ENCODE data around the gene TMEM30A.
A peak's percentile ranks its signal among the peaks of the same experiment; 100 is the strongest.

The TMEM30A gene

GRCh38 chr6:75268121-75268987 is 16.2 kb downstream of the TMEM30A start:
- no peaks in the 10 kb centered on the region for H3K27me3 ChIP-seq (ENCODE audit: insufficient read depth, low read length)
- no peak overlapping the region for H3K4me3 ChIP-seq (ENCODE audit: low read length)
- peaks cover 6% of the 10 kb centered on the region for H3K9me3 ChIP-seq (ENCODE audit: low read length)
- H2AFZ ChIP-seq (ENCODE audit: low read depth, low read length) = no peak overlapping the region
- H3K4me1 ChIP-seq (ENCODE audit: insufficient read depth, low read length) = peaks cover 10% of the 10 kb centered on the region
- H3K36me3 ChIP-seq (ENCODE audit: insufficient read depth, low read length) = peaks cover 22% of the 10 kb centered on the region

- no peak overlapping the region for H3K4me3 ChIP-seq (ENCODE audit: low read length)
- peaks cover 10% of the 10 kb centered on the region for H3K4me1 ChIP-seq (ENCODE audit: insufficient read depth, low read length)
- no peak overlapping the region for H2AFZ ChIP-seq (ENCODE audit: low read depth, low read length)
- H3K27me3 ChIP-seq (ENCODE audit: insufficient read depth, low read length) = no peaks in the 10 kb centered on the region
- peaks cover 26% of the 10 kb centered on the region for H3K36me3 ChIP-seq (ENCODE audit: insufficient read depth, low read length)
- peaks cover 2% of the 10 kb centered on the region for H3K9me3 ChIP-seq (ENCODE audit: low read length)
Observed at GRCh38 chr6:75267461-75267860, 17.1 kb downstream of the TMEM30A start.

- Histone ChIP-seq H3K4me3 (ENCODE audit: low read length) (no peak overlapping the region), H3K36me3 (ENCODE audit: insufficient read depth, low read length) (peaks cover 25% of the 10 kb centered on the region), H2AFZ (ENCODE audit: low read depth, low read length) (no peak overlapping the region), H3K27me3 (ENCODE audit: insufficient read depth, low read length) (no peaks in the 10 kb centered on the region), H3K9me3 (ENCODE audit: low read length) (peaks cover 1% of the 10 kb centered on the region), H3K4me1 (ENCODE audit: insufficient read depth, low read length) (peaks cover 10% of the 10 kb centered on the region)
Observed at GRCh38 chr6:75266716-75267291, 17.8 kb downstream of the TMEM30A start.

GRCh38 chr6:75263401-75263750 is 21.2 kb downstream of the TMEM30A start:
- no peaks in the 10 kb centered on the region for H3K27me3 ChIP-seq (ENCODE audit: insufficient read depth, low read length)
- peaks cover 7% of the 10 kb centered on the region for H3K4me1 ChIP-seq (ENCODE audit: insufficient read depth, low read length)
- H3K36me3 ChIP-seq (ENCODE audit: insufficient read depth, low read length) = peaks cover 42% of the 10 kb centered on the region
- no peaks in the 10 kb centered on the region for H3K9me3 ChIP-seq (ENCODE audit: low read length)
- H2AFZ ChIP-seq (ENCODE audit: low read depth, low read length) = no peak overlapping the region
- no peak overlapping the region for H3K4me3 ChIP-seq (ENCODE audit: low read length)

GRCh38 chr6:75262716-75263400 is 21.7 kb downstream of the TMEM30A start:
- Histone ChIP-seq H3K4me1 (ENCODE audit: insufficient read depth, low read length) (peaks cover 3% of the 10 kb centered on the region), H3K9me3 (ENCODE audit: low read length) (no peaks in the 10 kb centered on the region), H3K27me3 (ENCODE audit: insufficient read depth, low read length) (no peaks in the 10 kb centered on the region), H3K36me3 (ENCODE audit: insufficient read depth, low read length) (peaks cover 44% of the 10 kb centered on the region), H2AFZ (ENCODE audit: low read depth, low read length) (no peak overlapping the region), H3K4me3 (ENCODE audit: low read length) (no peak overlapping the region)

GRCh38 chr6:75261299-75261698 is 23.3 kb downstream of the TMEM30A start:
- H3K9me3 ChIP-seq (ENCODE audit: low read length) = no peaks in the 10 kb centered on the region
- peaks cover 54% of the 10 kb centered on the region for H3K36me3 ChIP-seq (ENCODE audit: insufficient read depth, low read length)
- H3K27me3 ChIP-seq (ENCODE audit: insufficient read depth, low read length) = no peaks in the 10 kb centered on the region
- H3K4me1 ChIP-seq (ENCODE audit: insufficient read depth, low read length) = peaks cover 3% of the 10 kb centered on the region
- no peak overlapping the region for H3K4me3 ChIP-seq (ENCODE audit: low read length)
- no peak overlapping the region for H2AFZ ChIP-seq (ENCODE audit: low read depth, low read length)

- H3K27me3 ChIP-seq (ENCODE audit: insufficient read depth, low read length) = no peaks in the 10 kb centered on the region
- H3K4me1 ChIP-seq (ENCODE audit: insufficient read depth, low read length) = peaks cover 3% of the 10 kb centered on the region
- peaks cover 56% of the 10 kb centered on the region for H3K36me3 ChIP-seq (ENCODE audit: insufficient read depth, low read length)
- no peak overlapping the region for H3K4me3 ChIP-seq (ENCODE audit: low read length)
- no peak overlapping the region for H2AFZ ChIP-seq (ENCODE audit: low read depth, low read length)
- H3K9me3 ChIP-seq (ENCODE audit: low read length) = no peaks in the 10 kb centered on the region
Observed at GRCh38 chr6:75257343-75258087, 27.1 kb downstream of the TMEM30A start.

- no peak overlapping the region for H2AFZ ChIP-seq (ENCODE audit: low read depth, low read length)
- H3K4me3 ChIP-seq (ENCODE audit: low read length) = no peak overlapping the region
- H3K36me3 ChIP-seq (ENCODE audit: insufficient read depth, low read length) = peaks cover 13% of the 10 kb centered on the region
- H3K4me1 ChIP-seq (ENCODE audit: insufficient read depth, low read length) = no peaks in the 10 kb centered on the region
- no peaks in the 10 kb centered on the region for H3K9me3 ChIP-seq (ENCODE audit: low read length)
- H3K27me3 ChIP-seq (ENCODE audit: insufficient read depth, low read length) = no peaks in the 10 kb centered on the region
Observed at GRCh38 chr6:75250552-75250951, 34.0 kb downstream of the TMEM30A start.

- no peak overlapping the region for H2AFZ ChIP-seq (ENCODE audit: low read depth, low read length)
- no peaks in the 10 kb centered on the region for H3K4me1 ChIP-seq (ENCODE audit: insufficient read depth, low read length)
- no peak overlapping the region for H3K4me3 ChIP-seq (ENCODE audit: low read length)
- H3K27me3 ChIP-seq (ENCODE audit: insufficient read depth, low read length) = no peaks in the 10 kb centered on the region
- peaks cover 8% of the 10 kb centered on the region for H3K36me3 ChIP-seq (ENCODE audit: insufficient read depth, low read length)
- H3K9me3 ChIP-seq (ENCODE audit: low read length) = no peaks in the 10 kb centered on the region
Observed at GRCh38 chr6:75249837-75250236, 34.8 kb downstream of the TMEM30A start.

GRCh38 chr6:75246386-75246785 is 38.2 kb downstream of the TMEM30A start:
- Histone ChIP-seq H3K9me3 (ENCODE audit: low read length) (no peaks in the 10 kb centered on the region), H2AFZ (ENCODE audit: low read depth, low read length) (no peak overlapping the region), H3K36me3 (ENCODE audit: insufficient read depth, low read length) (peaks cover 1% of the 10 kb centered on the region), H3K4me3 (ENCODE audit: low read length) (no peak overlapping the region), H3K4me1 (ENCODE audit: insufficient read depth, low read length) (peaks cover 12% of the 10 kb centered on the region), H3K27me3 (ENCODE audit: insufficient read depth, low read length) (no peaks in the 10 kb centered on the region)

GRCh38 chr6:75244063-75244584 is 40.5 kb downstream of the TMEM30A start:
- no peaks in the 10 kb centered on the region for H3K27me3 ChIP-seq (ENCODE audit: insufficient read depth, low read length)
- no peaks in the 10 kb centered on the region for H3K9me3 ChIP-seq (ENCODE audit: low read length)
- peak overlapping the region; percentile 97 for H2AFZ ChIP-seq (ENCODE audit: low read depth, low read length)
- H3K4me3 ChIP-seq (ENCODE audit: low read length) = peak overlapping the region; percentile 98
- H3K4me1 ChIP-seq (ENCODE audit: insufficient read depth, low read length) = peaks cover 12% of the 10 kb centered on the region
- peaks cover 19% of the 10 kb centered on the region for H3K36me3 ChIP-seq (ENCODE audit: insufficient read depth, low read length)

- H3K36me3 ChIP-seq (ENCODE audit: insufficient read depth, low read length) = peaks cover 24% of the 10 kb centered on the region
- peak within 1 kb of the TSS; percentile 97 for H2AFZ ChIP-seq (ENCODE audit: low read depth, low read length)
- peaks cover 12% of the 10 kb centered on the region for H3K4me1 ChIP-seq (ENCODE audit: insufficient read depth, low read length)
- no peaks in the 10 kb centered on the region for H3K27me3 ChIP-seq (ENCODE audit: insufficient read depth, low read length)
- H3K9me3 ChIP-seq (ENCODE audit: low read length) = no peaks in the 10 kb centered on the region
- peak within 1 kb of the TSS; percentile 98 for H3K4me3 ChIP-seq (ENCODE audit: low read length)
Observed at GRCh38 chr6:75243333-75244062, 41.1 kb downstream of the TMEM30A start, which contains the start of gene COX7A2. TSS of gene COX7A2 (minus strand) at chr6:75243801. CDS start at chr6:75243734, 67 bp downstream.

Data from neuron (in vitro differentiated cells).